CD4-positive, alpha-beta T cell treated with Interferon gamma for 1 hour (primary cell): ENCODE measurements around the gene CLBA1.

ENCODE experiments used
- DNase-seq: peaks from one replicate; pipeline ENCODE4 v3.0.0-alpha.2; 2020

CLBA1 gene

GRCh38 chr14:104968541-104969401 lies 16.8 kb upstream of the CLBA1 start:
- no peak for DNase-seq

DNA sequence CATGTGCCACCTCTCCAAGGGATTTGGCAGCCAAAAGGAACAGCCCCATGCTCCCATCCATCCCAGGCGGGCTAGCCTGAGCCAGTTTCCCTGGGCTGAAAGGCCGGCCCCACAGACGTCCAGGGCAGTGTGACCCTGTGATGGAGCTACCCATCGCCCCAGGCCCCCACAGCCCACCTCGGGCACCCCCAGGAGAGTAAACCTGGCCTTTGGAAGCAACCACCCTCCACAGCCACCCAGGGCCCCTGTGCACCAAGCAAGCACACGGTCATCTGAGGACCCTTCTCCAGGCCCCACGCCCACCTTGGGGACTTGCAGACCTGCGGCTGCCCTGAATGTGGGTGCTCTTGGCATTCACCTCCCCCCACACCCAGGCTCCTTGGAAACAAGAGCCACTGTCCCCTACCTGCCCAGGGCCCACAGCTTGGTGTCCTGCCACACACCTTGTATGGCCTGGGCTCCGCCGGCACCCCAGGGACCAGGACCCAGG lies 15.8 kb upstream of the CLBA1 start:
- DNase-seq, result no peak

DNA sequence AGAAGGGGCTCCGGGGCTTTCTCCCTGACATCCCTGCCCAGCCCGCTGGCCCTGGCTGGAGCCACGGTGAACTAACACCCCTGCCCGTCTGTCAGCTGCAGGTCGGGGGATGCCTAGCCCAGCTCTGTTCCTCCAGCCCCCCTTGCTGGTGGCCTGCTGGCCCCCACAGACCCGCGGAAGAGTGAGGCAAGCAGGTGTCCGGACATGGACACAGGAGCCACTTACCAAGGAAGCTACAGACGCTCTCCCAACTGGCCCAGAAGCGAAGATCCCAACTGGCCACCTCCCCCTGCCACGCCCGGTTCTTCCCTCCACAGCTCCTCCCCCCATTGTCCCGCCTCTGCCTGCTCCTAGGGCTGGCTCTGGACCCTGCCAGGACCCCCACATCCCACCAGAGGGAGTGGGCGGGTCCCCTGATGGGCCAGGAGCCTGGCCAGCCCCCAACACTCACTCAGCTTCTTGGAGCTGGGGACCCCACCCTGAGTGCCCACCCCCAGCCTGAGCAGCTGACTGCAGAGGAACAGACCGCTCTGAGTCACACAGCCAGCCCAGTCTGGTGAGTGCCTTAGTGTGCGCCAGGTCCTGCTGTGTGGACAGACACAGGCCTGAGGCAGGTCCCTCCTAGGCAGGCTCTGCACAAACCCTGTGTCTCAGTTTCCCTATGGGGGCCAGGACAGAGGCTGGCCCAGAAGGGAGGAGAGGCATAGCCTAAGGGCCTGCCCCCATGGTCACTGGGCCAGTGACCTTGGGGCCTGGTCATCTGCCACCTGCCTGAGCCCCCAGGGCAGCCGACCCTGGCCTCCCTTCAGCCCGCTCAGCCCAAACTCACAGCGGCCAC lies 15.1 kb upstream of the CLBA1 start:
- DNase-seq, result no peak

GRCh38 chr14:104971447-104972240 lies 13.9 kb upstream of the CLBA1 start:
- DNase-seq, result no peak

DNA sequence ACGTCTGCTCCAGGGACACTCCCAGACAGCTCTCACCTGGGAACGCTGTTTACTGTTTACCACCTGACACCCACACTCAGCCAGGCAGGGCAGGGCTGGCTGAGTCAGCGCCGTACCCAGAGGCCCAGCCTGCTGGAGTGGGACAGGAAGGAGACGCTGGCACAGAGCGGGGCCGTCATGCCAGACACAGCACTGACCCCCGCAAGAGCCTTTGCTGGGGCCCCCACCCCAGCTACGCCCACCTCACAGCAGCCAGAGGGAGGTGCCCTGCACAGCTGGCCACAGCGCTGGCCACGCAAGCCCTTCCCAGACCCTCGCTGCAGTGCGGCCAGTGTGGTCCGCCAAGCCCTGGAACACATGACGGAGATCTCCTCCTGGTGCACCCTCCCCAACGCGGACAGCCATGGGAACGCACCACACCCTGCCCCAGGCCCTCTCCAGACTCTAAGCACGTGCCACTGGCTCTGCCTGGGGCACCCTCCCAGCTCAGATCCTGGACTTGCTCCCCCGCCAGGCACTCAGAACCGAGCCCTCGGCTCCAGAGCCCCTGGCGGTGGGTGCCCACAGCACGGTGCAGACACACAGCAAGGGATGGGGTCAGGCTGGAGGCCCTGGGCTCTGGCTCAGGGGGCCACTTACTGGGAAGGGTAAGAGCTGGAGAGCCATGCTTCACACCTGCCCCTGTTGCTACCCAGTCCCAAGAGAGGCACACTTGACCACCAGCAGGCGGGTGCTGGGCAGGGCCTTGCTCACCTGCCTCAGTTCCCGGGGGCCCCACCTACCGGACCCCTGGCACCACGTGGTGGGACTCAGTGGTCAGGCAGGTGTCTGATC lies 13.1 kb upstream of the CLBA1 start:
- DNase-seq, result no peak

DNA sequence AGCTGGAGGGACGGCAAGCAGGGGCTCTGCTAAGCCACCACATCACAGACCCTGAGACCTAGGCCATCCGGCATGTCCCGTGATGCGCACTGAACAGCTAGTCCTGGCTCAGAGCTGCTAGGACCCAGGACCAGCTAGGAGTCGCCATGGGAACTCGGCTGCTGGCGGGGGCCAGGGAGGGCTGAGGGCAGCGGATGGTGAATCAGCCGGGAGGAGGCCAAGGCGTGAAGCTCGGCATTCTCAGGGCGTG lies 12.5 kb upstream of the CLBA1 start:
- no peak for DNase-seq

- DNase-seq, result no peak
Observed at GRCh38 chr14:104973385-104974145, 12.0 kb upstream of the CLBA1 start.

DNA sequence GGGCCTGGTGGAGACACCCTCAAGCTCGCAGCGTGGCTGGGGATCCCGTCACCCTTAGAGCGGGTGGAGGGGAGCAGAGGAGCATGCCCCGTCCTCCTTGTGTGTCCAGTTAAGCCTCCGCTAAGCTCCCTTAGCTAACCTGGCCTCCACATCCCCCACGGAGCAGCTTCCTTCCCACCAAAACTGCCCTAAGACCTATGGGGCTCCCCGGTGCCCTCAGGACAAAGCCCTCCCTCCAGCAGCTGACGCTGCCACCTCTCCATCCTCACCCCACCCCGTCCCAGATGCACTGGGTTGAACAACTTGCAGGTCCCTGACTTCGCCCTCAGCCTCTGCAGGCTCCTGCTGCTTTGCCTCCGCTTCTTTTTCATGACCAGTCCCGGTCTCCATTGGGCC lies 11.4 kb upstream of the CLBA1 start:
- no peak for DNase-seq

DNA sequence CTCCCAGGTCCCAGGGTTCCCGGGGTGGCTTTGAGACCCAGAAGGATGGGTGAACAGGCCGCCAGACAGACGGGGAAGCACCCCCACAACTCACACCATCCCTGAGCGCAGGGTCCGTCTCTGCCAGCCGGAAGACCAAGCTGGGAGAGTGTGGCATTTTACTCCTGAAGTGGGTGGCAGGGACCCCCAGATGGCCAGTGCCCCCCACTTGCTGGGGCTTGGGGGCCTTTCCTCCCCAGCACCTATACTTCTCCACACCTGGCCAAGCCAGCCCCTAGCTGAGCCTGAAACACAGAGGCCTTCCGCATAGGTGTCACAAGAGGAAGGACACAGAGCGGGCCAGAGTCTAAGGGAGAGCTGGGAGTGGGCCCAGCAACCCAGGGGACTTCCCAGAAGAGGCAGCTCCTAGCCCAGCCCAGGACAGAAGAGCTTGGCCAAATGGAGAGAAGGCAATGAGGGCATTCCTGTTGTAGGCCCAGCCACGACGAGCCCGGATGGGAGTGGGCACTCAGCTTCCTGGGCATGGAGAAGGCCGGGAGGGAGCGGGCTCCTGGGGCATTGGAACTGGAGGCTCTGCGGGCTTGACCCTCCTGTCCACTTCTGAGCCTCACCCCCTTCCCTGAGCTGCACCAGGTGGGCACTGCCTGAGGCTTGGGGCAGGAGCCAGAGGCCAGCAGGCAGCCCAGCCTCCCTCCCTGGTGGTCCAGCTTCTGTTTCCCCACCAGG lies 10.8 kb upstream of the CLBA1 start:
- DNase-seq, result no peak

- peak; percentile 22 for DNase-seq
Observed at GRCh38 chr14:104975481-104976197, 9.9 kb upstream of the CLBA1 start.

DNA sequence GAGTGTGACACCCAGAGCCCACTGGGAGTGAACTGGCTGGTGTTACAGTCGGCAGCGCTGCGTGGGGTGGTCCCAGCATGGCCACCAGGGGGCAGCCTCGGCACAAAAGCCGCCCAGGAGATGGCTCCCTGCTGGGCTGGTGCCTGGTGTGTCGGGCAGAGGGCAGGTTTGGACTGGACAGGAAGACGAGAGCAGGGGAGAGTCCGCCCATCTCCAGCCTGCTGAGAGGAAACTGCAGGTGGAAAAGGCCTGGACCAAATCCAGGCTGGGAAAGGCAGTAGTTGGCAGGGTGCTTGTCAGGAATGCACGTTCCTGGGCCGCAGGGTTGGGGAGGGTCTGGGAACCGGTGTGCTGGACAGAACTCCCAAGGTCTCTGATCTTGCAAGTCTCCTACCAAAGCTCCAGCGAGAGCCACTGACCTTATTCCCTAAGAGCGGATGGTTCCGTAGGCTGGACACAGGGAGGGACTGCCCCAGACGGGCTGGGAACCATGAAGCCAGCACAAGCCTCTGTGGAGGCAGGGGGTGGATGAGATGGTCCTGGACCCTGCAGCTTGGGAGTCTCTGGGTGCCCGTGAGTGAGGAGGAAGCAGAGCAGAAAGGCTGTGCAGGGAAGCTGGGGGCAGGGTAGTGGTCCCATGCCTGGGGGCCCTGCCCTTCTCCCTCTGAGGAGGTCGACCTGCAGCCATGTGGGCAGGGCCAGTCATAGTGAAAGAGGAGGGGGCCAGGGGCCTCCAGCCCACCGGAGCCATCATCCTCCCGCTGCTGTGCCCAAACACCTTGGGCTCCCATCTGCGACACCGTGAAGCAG lies 9.2 kb upstream of the CLBA1 start:
- DNase-seq, result peak; percentile 84

- no peak for DNase-seq
Observed at GRCh38 chr14:104977008-104977680, 8.4 kb upstream of the CLBA1 start.

GRCh38 chr14:104977681-104978653 lies 7.6 kb upstream of the CLBA1 start, which contains the start of gene AHNAK2:
Gene AHNAK2 (minus strand): TSS chr14:104978374. CDS start chr14:104978237, 137 bp downstream.
- peak; percentile 56 for DNase-seq

DNA sequence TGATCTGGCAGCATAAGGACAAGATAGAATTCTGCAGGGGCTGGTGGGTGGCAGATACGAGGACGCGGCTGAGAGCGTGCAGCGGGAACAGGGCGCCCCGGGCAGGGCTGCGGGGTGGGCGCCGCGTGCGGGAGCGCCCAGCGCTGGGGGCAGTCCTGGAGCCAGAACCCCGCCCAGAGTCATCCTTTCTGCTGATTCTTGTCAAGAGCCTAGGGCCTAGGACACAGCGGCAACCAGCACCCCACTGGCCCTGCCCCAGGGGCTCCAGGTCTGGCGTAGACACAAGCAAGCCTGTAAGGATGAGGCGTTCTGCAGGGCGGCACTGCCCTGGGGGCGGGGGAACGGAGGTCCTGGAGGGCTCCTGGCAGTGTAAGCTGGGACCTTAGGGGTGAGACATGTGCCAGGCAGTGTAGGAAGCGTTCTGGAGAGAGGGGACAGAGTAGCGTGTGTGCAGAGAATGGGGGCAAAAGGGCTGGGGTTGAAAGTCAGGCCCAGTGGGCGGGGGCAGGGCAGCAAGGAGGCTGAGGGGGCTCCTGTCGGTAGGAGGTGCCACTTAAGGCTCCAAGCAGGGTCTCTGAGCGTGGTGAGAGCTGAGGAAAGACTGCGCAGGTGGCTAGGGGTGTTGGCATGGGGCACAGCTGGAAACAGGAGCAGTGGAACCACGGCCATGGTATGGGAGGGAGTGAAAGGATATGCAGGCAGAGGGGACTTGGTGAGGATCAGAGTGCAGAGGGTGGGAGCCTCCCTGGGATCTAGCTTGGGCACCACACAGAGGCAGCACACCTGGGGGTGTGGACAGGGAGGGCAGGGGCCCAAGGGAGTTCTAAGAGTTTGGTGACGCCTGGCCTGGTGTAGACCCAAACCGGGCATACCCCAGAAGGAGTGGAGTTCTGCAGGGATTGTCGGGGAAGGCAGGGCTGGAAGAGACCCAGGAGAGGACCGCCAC lies 6.6 kb upstream of the CLBA1 start:
- no peak for DNase-seq

DNA sequence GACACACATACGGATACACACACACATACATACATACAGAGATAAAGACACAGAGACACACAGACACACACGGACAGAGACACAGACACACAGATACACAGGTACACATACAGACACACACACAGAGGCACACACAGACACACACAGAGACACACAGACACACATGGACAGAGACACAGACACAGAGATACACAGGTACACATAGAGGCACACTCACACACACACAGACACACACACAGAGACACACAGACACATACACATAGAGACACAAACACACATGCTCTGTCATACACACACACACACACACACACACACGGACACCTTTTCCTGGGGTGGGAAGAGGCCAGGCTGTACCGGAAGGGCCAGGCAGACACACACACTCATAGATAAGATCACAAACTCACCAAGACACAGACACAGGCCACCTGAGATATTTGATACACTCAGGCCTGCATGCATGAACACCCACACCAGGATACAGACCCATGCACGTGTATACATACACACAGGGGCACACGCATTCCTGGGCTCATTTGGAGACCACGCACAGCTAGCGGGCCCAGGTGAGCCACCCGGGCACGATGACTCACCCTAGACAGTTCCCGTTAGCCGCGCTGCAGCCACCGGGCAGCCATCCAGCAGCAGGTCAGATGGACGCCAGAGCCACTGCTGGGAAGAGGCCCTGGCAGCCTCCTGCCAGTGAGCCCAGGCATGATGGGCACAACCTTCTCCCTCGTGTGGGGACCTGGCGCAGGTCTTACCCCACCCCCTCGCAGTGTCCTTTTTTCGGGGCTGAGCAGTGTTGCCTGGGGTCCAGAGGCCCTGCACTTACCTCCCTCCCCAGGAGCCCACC lies 5.6 kb upstream of the CLBA1 start:
- no peak for DNase-seq
